HG03103 (cell line): ENCODE results near the gene POLE2.
"Not testable (repeated sequence)": the region's sequence is repeated elsewhere in the genome, so short reads cannot be mapped to it uniquely, and the experiment has no call there.

Source experiments
- ATAC-seq: cut with Tn5 transposase; IDR thresholded peaks from one replicate; pipeline ENCODE4 v1.9.1; 2021; ENCODE audit warnings: low read depth; ENCODE audit not compliant: unreplicated experiment

POLE2 gene, protein sequence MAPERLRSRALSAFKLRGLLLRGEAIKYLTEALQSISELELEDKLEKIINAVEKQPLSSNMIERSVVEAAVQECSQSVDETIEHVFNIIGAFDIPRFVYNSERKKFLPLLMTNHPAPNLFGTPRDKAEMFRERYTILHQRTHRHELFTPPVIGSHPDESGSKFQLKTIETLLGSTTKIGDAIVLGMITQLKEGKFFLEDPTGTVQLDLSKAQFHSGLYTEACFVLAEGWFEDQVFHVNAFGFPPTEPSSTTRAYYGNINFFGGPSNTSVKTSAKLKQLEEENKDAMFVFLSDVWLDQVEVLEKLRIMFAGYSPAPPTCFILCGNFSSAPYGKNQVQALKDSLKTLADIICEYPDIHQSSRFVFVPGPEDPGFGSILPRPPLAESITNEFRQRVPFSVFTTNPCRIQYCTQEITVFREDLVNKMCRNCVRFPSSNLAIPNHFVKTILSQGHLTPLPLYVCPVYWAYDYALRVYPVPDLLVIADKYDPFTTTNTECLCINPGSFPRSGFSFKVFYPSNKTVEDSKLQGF

DNA sequence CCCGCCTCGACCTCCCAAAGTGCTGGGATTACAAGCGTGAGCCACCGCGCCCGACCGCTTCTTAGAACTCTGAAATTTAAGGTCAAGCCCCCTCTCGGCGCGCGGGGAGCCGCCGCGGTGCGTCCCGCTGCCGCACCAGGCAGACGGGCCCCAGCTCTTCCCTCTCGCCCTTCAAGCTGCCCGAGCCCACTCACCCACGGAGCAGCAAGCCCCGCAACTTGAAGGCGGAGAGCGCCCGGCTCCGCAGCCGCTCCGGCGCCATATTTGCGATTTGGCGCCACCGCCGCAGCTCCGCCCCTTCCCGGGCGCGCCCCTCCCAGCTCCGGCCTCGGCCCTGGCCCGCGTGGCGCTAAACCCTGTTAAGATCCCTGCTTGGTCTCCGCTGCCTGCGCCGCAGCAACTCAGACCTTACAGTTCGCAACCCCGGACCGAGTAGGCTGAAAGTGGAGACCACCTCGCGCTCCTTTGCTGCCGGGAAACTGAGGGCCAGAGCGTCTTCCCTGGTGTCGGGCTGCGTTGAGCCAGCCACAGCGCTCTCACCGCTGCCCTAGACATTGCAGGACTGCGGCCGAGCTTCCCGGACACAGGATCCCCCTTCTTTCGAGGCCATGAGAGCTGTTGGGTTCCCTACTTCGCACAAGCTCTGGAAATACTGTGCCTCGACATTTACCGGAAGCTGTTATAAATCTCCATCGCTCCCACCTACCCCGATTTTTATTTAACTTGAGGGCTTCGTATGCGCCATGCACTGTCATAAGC is at the start of gene POLE2:
TSS of gene POLE2 (minus strand) at position 273 of the 759 bp plus-strand sequence. CDS start at position 262, 11 bp downstream.
- ATAC-seq, result peak; percentile 85

DNA sequence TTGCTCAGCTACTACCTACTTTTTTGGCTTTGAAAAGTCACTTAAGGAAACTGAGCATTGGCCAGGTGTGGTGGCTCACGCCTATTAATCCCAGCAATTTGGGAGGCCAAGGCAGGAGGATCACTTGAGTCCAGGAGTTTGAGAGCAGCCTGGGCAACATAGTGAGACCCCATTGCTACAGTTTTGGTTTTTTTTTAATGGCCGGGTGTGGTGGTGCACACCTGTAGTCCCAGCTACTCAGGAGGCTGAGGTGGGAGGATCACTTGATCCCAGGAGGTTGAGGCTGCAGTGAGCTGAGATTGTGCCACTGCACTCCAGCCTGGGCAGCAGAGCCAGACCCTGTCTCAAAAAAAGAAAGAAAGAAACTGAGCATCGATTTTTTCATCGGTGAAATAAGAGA is 47.7 kb upstream of the POLE2 start:
- ATAC-seq, result not testable (repeated sequence)

DNA sequence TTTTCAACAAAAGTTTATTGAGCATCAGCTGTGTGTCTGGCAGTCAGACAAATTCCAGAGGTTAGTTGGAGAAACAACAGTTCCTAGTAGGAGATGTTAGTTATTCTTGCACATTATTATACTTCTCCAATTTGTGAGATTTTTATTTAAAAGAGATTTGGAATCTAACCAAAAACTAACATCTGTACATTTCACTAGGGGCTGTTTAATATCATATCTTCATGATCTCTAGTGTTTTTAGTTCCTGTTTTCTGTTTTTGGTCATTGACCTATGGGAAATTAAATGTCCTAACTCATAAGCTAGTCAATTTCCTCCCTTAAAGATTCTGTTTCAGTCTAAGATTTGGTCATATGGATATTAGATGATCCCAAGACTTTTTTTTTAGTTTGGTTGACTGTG is 45.8 kb upstream of the POLE2 start:
- no peak for ATAC-seq

DNA sequence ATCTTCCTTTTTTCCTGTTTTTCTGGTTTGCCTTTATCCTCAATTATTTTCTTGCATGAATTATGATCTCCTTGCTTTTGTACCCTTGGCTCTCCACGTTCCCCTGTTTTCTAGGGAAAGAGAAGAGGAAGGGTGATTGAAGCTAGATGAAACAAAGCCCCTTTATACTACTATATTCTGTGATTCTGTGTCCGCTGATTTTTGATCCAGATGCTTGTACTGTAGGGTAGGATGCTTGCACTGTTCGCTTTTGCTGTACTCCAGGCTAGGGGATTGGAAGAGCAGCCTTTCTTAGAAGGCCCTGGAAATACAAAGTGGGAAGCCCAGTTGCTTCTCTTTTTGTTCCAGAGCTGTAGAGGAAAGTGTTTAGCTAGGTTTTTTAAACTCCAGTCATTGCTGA is 44.9 kb upstream of the POLE2 start:
- no peak for ATAC-seq

DNA sequence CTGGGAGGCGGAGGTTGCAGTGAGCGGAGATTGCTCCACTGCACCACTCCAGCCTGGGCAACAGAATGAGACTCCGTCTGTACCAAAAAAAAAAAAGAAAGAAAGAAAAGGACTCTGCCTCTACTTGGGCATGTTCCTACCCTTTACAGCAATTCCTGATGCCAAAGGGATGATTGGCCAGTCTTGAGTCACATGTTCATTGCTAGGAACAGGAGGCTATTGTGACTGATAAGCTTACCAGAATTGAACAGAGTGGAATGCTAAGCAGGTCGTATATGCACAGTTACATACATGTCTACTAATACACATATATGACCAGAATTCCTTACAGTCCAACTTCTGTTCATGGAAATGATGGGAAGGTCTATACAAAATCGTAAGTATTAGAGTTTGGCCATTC is 39.2 kb upstream of the POLE2 start:
- ATAC-seq, result no peak

DNA sequence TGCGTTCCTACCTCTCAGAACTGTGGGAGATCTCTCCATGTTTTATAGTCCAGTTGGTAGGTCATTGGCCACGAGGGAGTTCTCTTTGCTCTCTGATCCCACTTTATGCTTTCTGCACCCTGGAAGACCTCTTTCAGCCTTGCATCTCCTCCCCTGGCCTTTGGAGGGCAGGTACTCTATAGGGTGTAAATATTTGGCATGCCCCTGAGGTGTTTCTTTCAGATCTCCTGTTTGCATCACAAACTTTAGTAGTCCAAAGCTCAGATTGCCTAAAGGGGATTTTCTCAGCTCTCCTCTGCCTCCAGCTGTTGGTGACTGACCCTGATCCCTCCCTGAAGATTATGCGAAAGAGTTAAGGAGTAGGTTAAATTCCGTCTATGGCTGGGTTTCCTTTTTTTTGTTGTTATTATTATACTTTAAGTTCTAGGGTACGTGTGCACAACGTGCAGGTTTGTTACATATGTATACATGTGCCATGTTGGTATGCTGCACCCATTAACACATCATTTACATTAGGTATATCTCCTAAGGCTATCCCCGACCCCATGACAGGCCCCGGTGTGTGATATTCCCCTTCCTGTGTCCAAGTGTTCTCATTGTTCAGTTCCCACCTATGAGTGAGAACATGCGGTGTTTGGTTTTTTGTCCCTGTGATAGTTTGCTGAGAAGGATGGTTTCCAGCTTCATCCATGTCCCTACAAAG is 33.9 kb upstream of the POLE2 start:
- ATAC-seq, result not testable (repeated sequence)

DNA sequence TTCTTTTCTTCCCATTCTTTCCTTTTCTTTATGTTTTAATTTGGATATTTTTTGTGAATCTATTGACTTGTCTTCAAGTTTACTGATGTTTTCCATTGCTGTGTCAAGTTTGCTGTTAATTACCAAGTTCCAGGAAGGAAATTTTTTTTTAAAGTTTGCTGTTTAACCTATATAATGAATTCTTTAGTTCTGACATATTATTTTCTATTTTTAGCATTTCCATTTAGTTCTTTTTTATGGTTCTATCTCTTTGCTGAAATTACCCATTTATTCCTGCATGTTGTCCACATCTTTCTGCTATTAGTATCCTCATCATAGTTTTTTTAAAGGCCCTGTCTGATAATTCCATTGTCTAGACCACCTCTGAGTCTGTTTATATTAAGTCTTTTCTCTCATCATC is 32.7 kb upstream of the POLE2 start:
- ATAC-seq, result no peak

DNA sequence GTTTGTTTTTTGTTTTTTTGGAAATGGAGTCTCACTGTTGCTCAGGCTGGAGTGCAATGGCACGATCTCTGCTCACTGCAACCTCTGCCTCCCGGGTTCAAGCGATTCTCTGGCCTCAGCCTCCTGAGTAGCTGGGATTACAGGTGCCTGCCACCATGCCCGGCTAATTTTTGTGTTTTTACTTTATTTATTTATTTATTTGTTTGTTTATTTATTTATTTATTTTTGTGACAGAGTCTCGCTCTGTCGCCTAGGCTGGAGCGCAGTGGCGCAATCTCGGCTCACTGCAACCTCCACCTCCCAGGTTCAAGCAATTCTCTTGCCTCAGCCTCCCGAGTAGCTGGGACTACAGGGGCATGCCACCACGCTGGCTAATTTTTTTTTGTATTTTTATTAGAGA is 23.0 kb upstream of the POLE2 start:
- ATAC-seq, result not testable (repeated sequence)

DNA sequence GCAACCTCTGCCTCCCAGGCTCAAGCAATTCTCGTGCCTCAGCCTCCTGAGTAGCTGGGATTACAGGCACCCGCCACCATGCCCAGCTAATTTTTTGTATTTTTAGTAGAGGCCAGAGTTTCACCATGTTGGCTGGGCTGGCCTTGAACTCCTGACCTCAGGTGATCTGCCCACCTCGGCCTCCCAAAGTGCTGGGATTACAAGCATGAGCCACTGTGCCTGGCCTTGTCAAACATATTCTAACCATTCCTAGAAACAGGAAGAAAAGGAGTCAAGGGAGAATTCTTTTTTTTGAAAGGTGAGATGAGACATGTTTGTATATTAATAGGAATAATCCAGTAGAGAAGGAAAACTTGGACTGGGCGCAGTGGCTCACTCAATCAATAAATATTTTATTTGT is 16.5 kb upstream of the POLE2 start:
- ATAC-seq, result not testable (repeated sequence)

DNA sequence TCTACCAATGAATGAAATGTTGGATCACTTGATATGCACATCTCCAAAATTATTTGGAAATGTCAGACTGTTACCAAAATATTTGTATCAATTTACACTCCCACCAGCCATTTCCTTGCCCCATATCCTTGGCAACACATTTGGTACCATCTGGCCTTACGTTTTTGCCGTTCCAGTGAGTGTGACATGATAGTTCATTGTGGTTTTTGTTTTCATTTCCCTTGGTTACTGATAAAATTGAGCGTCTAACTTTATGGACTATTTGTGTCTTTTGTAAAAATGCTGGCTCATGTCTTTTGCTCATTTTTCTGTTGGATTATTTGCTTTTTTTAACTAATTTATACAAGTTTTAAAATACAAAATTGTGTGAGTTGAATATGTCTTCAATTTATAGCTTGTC is 16.0 kb upstream of the POLE2 start:
- ATAC-seq, result no peak

DNA sequence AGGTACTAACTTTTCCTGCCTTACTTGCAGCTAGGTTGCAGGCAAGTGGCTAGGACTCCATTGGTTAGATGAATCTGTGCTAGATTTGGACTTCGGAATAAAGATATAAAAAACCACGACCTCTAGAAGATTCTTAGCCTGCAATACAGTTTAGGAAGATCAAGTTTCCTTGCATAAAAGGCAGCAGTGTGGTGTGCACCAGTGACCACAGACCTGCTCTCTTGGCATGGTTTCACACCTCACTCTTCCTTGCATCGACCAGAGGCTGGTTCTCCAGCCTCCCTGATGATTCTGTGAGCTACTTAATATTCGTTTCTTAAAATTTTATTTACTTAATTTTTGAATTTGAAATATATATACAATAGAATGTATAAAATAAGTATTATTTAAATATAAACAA is 14.7 kb upstream of the POLE2 start:
- no peak for ATAC-seq

DNA sequence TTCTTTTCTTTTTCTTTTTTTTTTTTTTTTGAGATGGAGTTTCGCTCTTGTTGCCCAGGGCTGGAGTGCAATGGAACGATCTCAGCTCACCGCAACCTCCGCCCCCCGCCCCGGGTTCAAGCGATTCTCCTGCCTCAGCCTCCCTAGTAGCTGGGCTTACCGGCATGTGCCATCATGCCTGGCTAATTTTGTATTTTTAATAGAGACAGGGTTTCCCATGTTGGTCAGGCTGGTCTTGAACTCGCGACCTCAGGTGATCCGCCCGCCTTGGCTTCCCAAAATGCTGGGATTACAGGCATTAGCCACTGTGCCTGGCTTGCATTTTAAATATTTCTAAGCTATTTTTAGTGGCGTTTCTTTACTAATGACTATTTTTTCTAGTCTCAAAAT is 5.7 kb upstream of the POLE2 start:
- ATAC-seq, result not testable (repeated sequence)

DNA sequence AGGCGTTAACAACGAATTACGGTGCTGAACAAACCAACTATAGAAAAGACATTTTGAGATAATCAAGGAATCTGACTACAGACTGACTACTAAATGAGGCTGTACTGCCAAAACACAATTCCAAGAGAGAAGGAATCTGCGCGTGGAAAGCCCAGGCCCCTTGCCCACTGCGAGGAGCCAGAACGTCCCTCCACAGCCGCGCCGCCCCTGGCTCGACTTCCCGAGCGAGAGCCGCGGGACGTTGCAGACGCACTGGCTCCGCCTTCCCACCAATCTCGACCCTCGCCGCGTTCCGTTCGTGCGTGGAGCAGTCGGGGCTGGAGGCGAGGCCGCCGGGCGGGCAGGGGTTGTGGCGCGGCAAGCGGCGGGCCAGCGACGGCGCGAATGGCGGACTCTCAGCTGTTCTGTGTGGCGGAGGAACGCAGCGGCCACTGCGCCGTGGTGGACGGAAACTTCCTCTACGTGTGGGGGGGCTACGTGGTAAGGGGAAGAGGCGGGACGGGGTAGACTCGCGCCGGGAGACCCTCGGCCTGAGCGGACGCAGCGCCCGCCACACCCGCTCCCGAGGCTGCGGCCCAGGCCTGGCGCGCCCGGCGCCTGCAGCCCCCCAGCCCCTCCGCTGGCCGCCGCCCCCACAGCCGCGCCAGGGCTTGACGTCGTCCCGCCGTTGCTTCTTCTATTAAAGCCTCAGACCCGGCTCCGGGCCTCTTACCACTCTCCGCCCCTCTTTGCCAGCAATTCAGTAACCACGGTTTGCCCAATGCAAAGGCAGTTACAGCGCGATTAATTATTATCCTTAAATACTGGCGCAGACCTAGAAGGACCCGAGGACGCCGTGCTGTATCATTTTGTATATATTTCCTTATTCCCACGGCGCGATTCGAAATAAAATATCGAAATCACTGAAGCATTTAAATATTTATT is 5.1 kb upstream of the POLE2 start, which contains the start of gene KLHDC1:
TSS of gene KLHDC1 (plus strand) at position 310 of the 924 bp plus-strand sequence. CDS start at position 385, 75 bp downstream.
- ATAC-seq, result peak; percentile 48

DNA sequence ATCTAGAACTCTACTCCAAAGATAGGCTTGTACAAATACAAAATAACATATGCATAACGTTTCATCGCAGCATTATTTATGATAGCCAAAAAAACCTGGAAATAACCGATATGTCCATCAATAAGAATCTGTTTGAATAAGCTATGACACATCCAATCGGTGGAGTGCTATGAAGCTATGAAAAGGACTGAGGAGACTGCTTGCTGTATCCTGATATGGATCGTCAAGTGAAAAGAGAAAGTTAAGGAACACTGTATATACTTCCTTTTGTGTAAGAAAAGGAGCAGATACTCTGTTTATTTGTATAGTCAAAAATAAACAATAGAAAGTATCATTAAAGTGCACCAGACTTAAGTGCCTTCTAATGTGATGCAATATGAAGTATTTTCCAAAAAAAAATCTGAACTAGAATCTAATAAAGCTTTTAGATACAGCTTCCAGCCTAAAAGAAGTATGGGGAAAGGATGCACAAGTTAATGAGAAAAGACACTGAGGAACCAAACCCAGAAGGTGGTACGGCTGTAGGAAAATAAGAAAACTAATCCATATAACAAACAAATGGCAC is 4.3 kb upstream of the POLE2 start:
- ATAC-seq, result no peak

DNA sequence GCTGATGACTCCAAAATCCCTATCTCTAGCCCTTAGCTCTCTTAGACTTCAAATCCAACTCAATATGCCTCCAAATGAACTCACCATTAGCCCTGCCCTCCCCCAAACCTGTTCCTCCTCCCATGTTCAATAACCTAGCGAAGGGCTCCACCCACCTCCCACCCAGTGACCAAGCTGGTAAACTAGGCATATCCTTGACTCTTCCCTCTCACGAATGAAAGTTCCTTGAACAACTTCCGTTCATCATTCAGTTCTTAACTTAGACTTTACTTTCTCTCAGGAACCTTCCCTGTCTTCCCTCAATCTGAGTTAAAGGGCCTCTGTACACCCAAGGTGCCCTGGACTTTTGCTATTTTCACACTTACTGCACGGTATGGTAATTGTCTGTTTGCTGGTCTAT is 3.0 kb upstream of the POLE2 start:
- ATAC-seq, result no peak

DNA sequence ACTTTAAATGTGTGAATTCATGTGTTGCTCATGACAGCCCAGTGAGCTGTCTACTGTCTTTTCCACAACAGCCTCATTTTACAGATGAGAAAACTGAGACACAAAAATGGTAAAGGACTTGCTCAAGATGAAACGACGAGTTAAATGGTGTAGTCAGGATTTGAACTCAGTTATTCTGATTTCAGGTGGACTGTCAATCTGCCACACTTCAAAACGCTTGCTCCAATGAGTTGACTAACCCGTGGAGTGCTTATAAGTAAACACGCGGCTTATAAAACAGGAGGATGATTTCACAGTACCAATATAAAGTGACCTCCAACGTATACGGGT is 652 bp upstream of the POLE2 start:
- ATAC-seq, result no peak

DNA sequence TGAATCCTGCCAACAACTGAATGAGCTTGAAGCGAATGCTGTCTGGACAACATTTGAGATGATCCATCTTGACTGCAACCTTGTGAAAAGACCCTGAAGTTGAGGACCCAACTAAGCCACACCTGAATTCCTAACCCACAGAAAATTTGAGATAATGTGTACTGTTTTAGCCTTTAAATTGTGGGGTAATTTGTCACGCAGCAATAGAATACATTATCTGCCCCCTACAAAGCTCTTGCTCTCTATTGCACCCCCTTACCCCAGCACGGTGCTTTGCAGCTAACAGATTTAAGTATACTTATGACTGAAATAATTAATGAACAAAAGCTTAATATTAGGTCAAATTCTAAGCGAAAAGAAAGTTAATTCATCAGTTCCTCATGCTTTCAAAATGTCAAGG is 1.6 kb downstream of the POLE2 start:
- no peak for ATAC-seq

DNA sequence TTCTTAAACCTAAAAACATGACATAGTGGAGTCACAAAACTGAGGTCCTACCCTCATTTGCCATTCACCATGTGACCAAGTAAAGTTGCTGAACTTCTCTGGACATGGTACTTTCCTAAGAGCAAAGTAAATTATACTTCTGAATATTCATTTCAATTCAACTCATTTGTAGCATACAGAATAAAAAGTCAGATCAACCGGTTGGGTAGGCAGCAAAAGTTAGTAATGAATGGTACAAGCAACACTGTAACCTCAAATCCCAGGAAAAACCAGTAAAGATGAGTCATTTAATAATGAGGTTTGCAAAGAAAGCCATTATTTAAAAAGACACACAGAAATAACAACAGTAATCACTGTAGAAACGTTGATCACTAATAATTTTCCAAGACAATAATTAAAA is 8.7 kb downstream of the POLE2 start:
- no peak for ATAC-seq

DNA sequence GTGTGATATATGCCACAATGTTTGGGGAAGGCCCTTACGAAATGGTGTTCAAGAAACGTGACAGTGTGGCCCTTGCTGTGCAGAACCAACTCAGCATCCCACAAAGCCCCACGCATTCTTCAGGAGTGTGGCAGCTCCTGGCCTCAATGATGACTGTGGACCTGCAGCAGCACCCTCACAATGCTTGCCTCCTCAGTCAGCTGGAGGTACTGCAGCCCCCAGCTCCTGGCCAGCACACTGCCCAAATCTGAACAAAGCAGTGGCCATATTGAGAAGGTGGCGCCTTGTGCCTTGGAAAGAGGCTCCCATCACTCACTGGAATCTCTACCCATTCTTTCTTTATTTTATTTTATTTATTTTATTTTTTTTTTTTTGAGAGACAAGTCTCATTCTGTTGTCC is 10.4 kb downstream of the POLE2 start:
- no peak for ATAC-seq

DNA sequence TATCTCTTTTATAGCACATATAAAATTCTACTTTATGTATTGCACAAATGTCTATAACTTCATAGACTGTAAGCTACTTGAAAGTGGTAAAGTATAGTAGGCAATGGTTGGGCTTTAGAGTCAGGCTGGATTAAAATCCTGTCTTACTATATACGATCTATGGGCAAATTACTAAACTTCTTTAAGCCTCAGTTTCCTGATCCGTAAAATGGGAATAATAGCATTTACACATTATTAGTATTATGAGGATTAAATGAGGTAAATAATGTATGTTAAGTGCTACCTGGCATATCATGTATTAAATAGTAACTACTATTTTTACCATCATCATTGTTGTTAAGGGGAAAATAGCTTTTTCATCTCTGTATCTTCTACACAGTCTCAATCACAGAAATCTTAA is 14.4 kb downstream of the POLE2 start:
- ATAC-seq, result no peak
